Peyer's patch (tissue), 4 donors: ENCODE measurements around the gene LY86. TPM values are rescaled to one million over a fixed set of nuclear protein-coding genes. Genes with fewer than 3 reads are reported as not detected.

Experiments used
- DNase-seq, 3 donors: peaks; one replicate each; pipeline ENCODE4 v3.0.0-alpha.2; 2017 to 2019
- H3K27ac ChIP-seq, 4 donors: fragments of 200-600 bp; sonication (generic); one replicate each; pipeline ENCODE4 v1.5.1; 2016 to 2019
- H3K27me3 ChIP-seq, 2 donors: fragments of 200-600 bp; sonication (generic); one replicate each; pipeline ENCODE4 v1.5.1; 2019
- H3K36me3 ChIP-seq, 3 donors: fragments of 200-600 bp; sonication (generic); one replicate each; pipeline ENCODE4 v1.5.1; 2016 to 2019
- H3K4me1 ChIP-seq, 4 donors: fragments of 200-600 bp; sonication (generic); one replicate each; pipeline ENCODE4 v1.5.1; 2016 to 2019
- H3K4me3 ChIP-seq, 4 donors: fragments of 200-600 bp; sonication (generic); 1 replicate in 3 of 4; 2 replicates in 1 of 4; pipeline ENCODE4 v1.5.1; 2016 to 2019; ENCODE audit warnings: mild to moderate bottlenecking in 1 of 4
- H3K9me3 ChIP-seq, 4 donors: fragments of 200-600 bp; sonication (generic); one replicate each; pipeline ENCODE4 v1.5.1; 2016 to 2019; ENCODE audit warnings: mild to moderate bottlenecking in 1 of 4
- POLR2A ChIP-seq, 2 donors: fragments of 450-650 bp; IDR thresholded peaks; one replicate each; pipeline ENCODE4 v1.5.1; 2017; ENCODE audit warnings: antibody characterized with exemption in 2 of 2, mild to moderate bottlenecking in 2 of 2, moderate library complexity in 2 of 2
- total RNA-seq, 4 donors: library from RNA; depleted of rRNA; stranded (reverse); fragments of >200 nt; gene quantifications; one replicate each; pipeline ENCODE4 v1.1.0, GENCODE V29; 2016
- TF ChIP-seq, protein P1 (sequence below), 6 experiments: fragments of 450-650 bp in 4 of 6; fragments of 200-600 bp in 2 of 6; sonication (generic) in 1 of 6; IDR thresholded peaks; one replicate each; pipeline ENCODE4 v1.5.1; 2017 to 2019; ENCODE audit warnings: antibody characterized with exemption in 6 of 6, mild to moderate bottlenecking in 3 of 6, moderate library complexity in 1 of 6

Gene LY86
- total RNA-seq, 4 donors from 2014 or later = 1.7 to 39.6 TPM; not detected in 2

DNA sequence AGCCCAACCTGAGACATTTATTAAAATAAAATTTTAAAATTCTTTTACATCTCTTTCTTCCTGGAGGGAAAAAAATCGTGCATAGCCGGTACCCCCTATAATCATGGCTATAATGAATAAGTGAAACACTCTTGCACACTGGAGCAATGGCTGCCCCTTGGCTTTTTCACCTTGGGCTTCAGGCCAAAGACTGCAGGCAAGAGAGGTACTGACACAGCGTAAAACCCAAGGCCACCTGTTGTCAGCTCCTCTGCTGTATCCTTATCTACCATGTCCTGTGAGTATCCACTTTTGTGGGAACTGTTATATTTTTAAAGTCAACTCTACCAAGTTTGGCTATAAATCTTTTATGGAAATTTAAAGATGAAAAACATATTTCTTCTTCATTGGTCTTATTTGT is 23.0 kb upstream of the LY86 start:
- Histone ChIP-seq H3K4me1 (no peaks in the 10 kb centered on the region), H3K27me3 (no peaks in the 10 kb centered on the region), H3K4me3 (no peak overlapping the region), H3K36me3 (no peaks in the 10 kb centered on the region), H3K27ac (no peak overlapping the region), H3K9me3 (no peaks in the 10 kb centered on the region)
- DNase-seq = no peak
- TF ChIP-seq POLR2A (IDR thresholded peaks at IDR 0.05) = no peak
- TF ChIP-seq, protein P1, sequence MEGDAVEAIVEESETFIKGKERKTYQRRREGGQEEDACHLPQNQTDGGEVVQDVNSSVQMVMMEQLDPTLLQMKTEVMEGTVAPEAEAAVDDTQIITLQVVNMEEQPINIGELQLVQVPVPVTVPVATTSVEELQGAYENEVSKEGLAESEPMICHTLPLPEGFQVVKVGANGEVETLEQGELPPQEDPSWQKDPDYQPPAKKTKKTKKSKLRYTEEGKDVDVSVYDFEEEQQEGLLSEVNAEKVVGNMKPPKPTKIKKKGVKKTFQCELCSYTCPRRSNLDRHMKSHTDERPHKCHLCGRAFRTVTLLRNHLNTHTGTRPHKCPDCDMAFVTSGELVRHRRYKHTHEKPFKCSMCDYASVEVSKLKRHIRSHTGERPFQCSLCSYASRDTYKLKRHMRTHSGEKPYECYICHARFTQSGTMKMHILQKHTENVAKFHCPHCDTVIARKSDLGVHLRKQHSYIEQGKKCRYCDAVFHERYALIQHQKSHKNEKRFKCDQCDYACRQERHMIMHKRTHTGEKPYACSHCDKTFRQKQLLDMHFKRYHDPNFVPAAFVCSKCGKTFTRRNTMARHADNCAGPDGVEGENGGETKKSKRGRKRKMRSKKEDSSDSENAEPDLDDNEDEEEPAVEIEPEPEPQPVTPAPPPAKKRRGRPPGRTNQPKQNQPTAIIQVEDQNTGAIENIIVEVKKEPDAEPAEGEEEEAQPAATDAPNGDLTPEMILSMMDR (IDR thresholded peaks at IDR 0.05) = no peak

DNA sequence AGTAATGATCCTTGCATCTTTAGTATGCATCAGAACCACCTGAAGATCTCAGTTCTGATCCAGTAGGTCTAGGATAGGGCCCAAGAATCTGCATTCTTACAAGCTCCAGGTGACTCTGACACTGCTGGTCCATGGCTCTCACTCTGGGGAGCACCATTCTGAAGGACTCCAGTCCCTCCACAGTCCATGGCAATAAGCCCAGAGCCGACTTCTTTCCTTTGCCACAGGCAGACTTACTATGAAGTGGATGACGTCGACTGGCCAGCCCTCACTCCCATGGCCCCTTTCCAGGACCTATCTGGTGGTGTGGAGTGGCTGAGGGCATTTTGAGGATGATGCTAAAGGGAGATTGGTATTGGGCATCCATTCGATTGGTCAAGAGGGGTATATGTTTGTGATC is 21.8 kb upstream of the LY86 start:
- no peak overlapping the region for H3K4me3 ChIP-seq
- no peak overlapping the region for H3K27ac ChIP-seq
- H3K4me1 ChIP-seq = no peaks in the 10 kb centered on the region

DNA sequence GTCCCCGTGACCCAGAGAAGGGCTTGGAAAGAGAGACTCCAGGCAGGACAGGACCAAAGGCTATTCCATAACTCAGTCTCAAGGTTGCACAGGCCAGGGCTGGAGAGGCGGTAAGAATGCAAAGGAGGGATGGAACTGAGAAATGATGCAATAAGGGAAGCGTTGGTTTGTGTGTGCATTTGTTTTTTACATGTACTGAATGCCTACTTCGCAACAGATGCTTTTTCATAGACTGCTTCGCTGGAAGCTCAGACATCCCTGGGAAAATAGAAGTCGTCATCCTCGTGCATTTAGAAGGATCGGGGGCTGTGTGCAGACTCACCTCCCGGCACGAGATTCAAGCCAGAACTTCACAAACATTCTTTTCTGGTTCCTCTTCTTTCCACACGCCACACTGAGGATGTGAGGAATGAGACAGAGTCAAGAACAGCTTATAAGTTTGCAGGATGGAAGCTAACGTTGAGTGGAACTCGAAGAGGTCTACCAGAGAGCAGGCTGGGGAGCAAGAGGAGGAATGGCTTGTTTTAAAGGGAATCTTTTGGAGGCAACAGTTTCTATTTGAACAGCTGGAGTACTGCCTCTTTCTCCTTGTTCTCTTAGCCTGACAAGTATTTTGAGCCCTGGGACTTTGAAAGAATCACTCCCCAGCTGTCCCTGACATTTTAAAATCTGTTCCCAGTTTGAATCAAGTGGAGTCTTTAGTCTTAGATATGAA is 19.3 kb upstream of the LY86 start:
- no peak overlapping the region for H3K4me3 ChIP-seq
- H3K27ac ChIP-seq = no peak overlapping the region
- no peaks in the 10 kb centered on the region for H3K36me3 ChIP-seq
- no peak for TF ChIP-seq POLR2A (IDR thresholded peaks at IDR 0.05)
- TF ChIP-seq, protein P1 (IDR thresholded peaks at IDR 0.05) = no peak
- H3K9me3 ChIP-seq = no peaks in the 10 kb centered on the region
- H3K27me3 ChIP-seq = no peaks in the 10 kb centered on the region
- no peak for DNase-seq
- no peaks in the 10 kb centered on the region for H3K4me1 ChIP-seq

More for the DNA sequence above, 21.8 kb upstream of the LY86 start:
- no peaks in the 10 kb centered on the region for H3K36me3 ChIP-seq
- H3K9me3 ChIP-seq = no peaks in the 10 kb centered on the region
- no peak for TF ChIP-seq POLR2A (IDR thresholded peaks at IDR 0.05)
- TF ChIP-seq, protein P1 (IDR thresholded peaks at IDR 0.05) = no peak
- no peaks in the 10 kb centered on the region for H3K27me3 ChIP-seq
- no peak for DNase-seq

DNA sequence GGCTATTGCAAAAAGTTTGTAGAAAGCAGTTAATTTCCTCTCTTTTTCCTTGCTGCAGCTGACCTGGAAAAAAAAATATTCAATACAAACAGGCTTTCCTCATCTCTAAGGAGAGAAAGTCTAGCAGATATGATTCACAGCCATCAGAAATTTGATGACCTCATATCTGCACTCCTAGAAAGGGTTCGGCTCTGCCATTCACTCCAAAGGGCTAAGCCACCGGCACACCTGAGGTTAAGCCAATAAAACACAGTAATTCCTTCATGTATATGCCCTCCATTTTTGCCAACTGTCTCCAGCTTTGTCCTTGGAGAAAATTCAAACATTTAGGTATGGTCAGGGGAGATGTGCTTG is 18.7 kb upstream of the LY86 start:
- DNase-seq = no peak
- Histone ChIP-seq H3K27me3 (no peaks in the 10 kb centered on the region), H3K4me3 (no peak overlapping the region), H3K9me3 (no peaks in the 10 kb centered on the region), H3K27ac (no peak overlapping the region), H3K4me1 (no peaks in the 10 kb centered on the region), H3K36me3 (no peaks in the 10 kb centered on the region)
- no peak for TF ChIP-seq POLR2A (IDR thresholded peaks at IDR 0.05)
- TF ChIP-seq, protein P1 (IDR thresholded peaks at IDR 0.05) = no peak

DNA sequence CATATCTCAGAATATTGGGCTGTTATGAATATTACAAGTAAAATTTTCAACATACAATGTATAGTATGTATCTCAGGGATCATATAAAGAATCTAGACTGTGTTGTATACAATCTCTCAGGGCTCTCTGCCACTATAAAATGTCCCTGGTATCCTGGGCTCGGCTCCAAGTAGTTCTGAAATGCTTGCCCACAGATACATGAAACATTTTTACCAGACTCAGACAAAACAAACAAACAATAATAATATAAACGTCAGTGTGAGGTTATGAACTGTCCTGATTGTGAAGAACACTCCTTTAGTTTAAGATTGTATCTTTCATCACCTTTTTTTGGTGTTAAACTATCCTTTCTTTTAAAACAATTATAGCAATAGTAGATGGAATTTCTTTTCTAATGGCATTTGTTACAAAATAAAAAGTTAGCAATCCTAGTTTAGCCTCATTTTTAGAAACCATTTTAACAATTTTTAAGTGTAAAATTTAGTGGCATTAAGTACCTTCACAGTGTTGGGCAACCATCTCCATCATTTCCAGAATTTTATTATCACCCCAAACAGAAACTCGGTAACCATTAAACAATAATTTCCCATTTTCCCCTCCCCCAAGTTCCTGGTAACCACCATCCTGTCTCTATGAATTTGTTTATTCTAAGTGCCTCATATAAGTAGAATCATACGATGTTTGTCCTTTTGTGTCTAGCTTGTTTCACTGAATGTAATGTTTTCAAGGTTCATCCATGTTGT is 17.4 kb upstream of the LY86 start:
- no peaks in the 10 kb centered on the region for H3K4me1 ChIP-seq
- TF ChIP-seq, protein P1 (IDR thresholded peaks at IDR 0.05) = no peak
- TF ChIP-seq POLR2A (IDR thresholded peaks at IDR 0.05) = no peak
- DNase-seq = no peak
- H3K9me3 ChIP-seq = no peaks in the 10 kb centered on the region
- H3K27ac ChIP-seq = no peak overlapping the region
- no peak overlapping the region for H3K4me3 ChIP-seq
- no peaks in the 10 kb centered on the region for H3K27me3 ChIP-seq
- no peaks in the 10 kb centered on the region for H3K36me3 ChIP-seq
